ENCODE data around the gene SMIM41. TPM values are rescaled to one million over a fixed set of nuclear protein-coding genes. Genes with fewer than 3 reads are reported as not detected.

SMIM41 gene
- total and polyA plus RNA-seq, 5 donors = 0.31 to 0.95 (median 0.53) TPM; not detected in 1

DNA sequence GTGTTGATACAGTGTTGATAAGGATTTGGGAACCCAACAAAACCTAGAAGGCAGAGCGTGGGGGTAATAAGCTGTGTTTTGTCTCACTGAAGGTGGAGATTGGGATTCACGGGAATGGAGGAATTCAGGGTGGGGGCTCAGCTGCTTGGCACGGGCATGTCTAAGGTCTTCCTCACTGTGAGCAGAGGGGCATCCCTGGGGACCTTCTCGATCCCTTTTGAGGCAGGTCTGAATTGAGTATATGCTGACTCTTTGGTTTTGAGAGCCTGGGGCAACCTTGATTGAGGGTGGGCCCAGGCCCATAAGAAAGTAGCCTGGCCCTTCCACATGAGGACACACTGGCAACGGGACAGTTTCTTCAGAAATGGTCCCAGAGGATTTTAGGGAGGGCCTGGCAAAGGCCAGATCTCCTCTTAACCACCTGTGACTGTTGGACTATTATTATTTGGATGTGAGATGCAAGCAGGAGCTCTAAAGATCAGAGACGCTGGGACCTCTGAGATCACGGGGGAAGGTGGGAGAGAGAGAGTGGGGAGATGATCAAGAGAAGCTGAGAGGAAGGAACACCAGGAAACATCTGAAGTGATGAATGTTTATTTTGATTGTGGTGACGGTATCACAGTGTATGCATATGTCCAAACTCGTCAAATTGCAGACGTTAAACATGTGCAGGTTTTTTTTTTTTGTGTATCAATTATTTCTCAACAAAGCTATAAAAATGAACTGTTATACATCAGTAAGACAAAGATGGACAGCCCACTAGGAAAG lies 48.4 kb downstream of the SMIM41 start:
- no peaks in the 10 kb centered on the region for H3K27me3 ChIP-seq (ENCODE audit: control insufficient read depth, insufficient read depth)
- intact Hi-C loops (cut with DNase I) = loop anchor here in 1 of 4 donors (10.0 kb wide), 1 partner anchor 103 kb away; no protein-coding TSS in a partner anchor
- no peak overlapping the region for H3K4me3 ChIP-seq (ENCODE audit: low read length)
- H3K27ac ChIP-seq (ENCODE audit: low read length) = peak overlapping the region; percentile 89
- H3K9me3 ChIP-seq (ENCODE audit: control insufficient read depth, low read length) = no peaks in the 10 kb centered on the region
- no peak for DNase-seq
- no peak for ATAC-seq
- H3K4me1 ChIP-seq (ENCODE audit: control insufficient read depth, insufficient read depth, low read length) = peaks cover 12% of the 10 kb centered on the region
- WGBS = 60% methylated on average over 10 of the region's 10 CpGs

- DNase-seq = peak in 1 of 3 donors; percentile 48
- H3K27ac ChIP-seq (ENCODE audit: low read length) = no peak overlapping the region
- 64% methylated on average over 5 of the region's 5 CpGs for WGBS
- peaks cover 8% of the 10 kb centered on the region for H3K4me1 ChIP-seq (ENCODE audit: control insufficient read depth, insufficient read depth, low read length)
- no peaks in the 10 kb centered on the region for H3K9me3 ChIP-seq (ENCODE audit: control insufficient read depth, low read length)
- no peak for ATAC-seq
- H3K27me3 ChIP-seq (ENCODE audit: control insufficient read depth, insufficient read depth) = no peaks in the 10 kb centered on the region
- intact Hi-C loops (cut with DNase I) = no loop called here
- H3K4me3 ChIP-seq (ENCODE audit: low read length) = no peak overlapping the region
Measured at GRCh38 chr12:52130711-52131110, 51.2 kb downstream of the SMIM41 start.

DNA sequence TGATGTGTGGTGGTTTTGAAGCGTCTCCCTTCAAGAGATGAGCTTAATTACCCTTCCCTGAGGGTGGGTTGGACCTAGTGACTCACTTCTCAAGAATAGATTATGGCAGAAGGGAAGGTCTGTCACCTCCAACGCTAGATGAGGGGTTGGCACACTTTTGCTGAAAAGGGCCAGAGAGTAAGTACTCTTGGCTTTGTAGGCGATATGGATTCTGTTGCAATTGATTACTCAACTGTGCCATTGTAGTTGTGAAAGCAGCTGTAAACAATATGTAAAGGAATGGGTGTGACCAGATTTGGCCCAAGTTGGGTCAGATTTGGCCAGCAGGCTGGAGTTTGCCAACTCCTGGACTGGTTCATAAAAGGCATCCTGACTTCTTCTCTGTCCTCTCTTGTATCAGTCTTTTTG lies 53.3 kb downstream of the SMIM41 start:
- intact Hi-C loops (cut with DNase I) = no loop called here
- Histone ChIP-seq H3K27me3 (ENCODE audit: control insufficient read depth, insufficient read depth) (no peaks in the 10 kb centered on the region), H3K4me1 (ENCODE audit: control insufficient read depth, insufficient read depth, low read length) (peaks cover 2% of the 10 kb centered on the region), H3K27ac (ENCODE audit: low read length) (no peak overlapping the region), H3K9me3 (ENCODE audit: control insufficient read depth, low read length) (no peaks in the 10 kb centered on the region), H3K4me3 (ENCODE audit: low read length) (no peak overlapping the region)
- WGBS = 83% methylated on average over 3 of the region's 3 CpGs
- ATAC-seq (no peak), DNase-seq (no peak)

DNA sequence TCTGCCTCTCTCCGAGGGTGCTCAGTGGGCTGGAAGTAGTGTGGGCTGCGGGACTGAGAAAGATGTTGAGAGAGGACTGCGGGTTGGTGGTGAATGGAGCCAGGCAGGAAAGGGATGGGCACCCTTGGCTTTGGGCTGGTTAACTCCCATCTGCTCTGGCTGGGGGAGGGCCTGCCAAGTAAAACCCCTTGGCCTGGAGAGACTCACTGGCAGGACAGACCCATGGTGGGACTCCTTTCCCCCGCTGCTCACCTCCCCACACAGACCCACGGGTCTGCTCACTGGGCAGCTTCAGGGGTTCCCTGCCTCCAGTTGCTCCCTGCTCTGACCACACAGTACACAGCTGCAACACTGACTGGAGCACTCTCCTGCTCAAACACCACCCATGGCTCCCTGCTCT lies 58.2 kb downstream of the SMIM41 start:
- Histone ChIP-seq H3K4me1 (ENCODE audit: control insufficient read depth, insufficient read depth, low read length) (no peaks in the 10 kb centered on the region), H3K27me3 (ENCODE audit: control insufficient read depth, insufficient read depth) (no peaks in the 10 kb centered on the region), H3K9me3 (ENCODE audit: control insufficient read depth, low read length) (no peaks in the 10 kb centered on the region), H3K27ac (ENCODE audit: low read length) (no peak overlapping the region), H3K4me3 (ENCODE audit: low read length) (no peak overlapping the region)
- no peak for DNase-seq
- peak; percentile 11 to 43 for ATAC-seq
- 73% methylated on average over 5 of the region's 5 CpGs for WGBS
- intact Hi-C loops (cut with DNase I) = no loop called here

GRCh38 chr12:52139147-52139546 lies 59.6 kb downstream of the SMIM41 start:
- no peak overlapping the region for H3K27ac ChIP-seq (ENCODE audit: low read length)
- DNase-seq = no peak
- ATAC-seq = no peak
- H3K4me3 ChIP-seq (ENCODE audit: low read length) = no peak overlapping the region
- no peaks in the 10 kb centered on the region for H3K27me3 ChIP-seq (ENCODE audit: control insufficient read depth, insufficient read depth)
- no peaks in the 10 kb centered on the region for H3K9me3 ChIP-seq (ENCODE audit: control insufficient read depth, low read length)
- WGBS = 91% methylated on average over 13 of the region's 13 CpGs
- intact Hi-C loops (cut with DNase I) = no loop called here
- no peaks in the 10 kb centered on the region for H3K4me1 ChIP-seq (ENCODE audit: control insufficient read depth, insufficient read depth, low read length)

DNA sequence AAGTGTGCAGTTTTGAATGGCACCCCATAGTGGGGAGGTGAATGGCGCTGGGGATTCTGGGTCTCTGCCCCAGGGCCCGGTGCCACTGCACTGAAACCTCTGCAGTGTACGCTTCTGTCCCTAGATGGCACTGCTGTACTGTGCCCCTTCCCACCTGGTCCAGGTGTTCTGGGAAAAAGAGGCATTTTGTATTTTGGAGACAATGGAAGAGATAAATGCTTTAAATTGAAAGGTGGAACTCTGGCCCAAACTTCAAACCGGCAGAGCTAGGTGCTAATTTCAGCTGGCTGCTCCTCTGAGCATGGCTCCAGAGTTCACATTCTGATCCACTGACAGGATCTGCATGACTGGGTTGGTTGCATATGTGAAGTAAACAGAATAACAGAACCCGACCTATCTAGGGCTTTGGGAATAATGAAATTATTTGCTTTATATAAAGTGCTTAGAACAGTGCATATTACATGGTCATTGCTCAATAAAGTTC lies 60.1 kb downstream of the SMIM41 start:
- H3K9me3 ChIP-seq (ENCODE audit: control insufficient read depth, low read length) = no peaks in the 10 kb centered on the region
- no peaks in the 10 kb centered on the region for H3K4me1 ChIP-seq (ENCODE audit: control insufficient read depth, insufficient read depth, low read length)
- intact Hi-C loops (cut with DNase I) = no loop called here
- 31% methylated on average over 5 of the region's 5 CpGs for WGBS
- no peak for DNase-seq
- H3K27ac ChIP-seq (ENCODE audit: low read length) = no peak overlapping the region
- H3K4me3 ChIP-seq (ENCODE audit: low read length) = no peak overlapping the region
- ATAC-seq = peak in 1 of 2 donors; percentile 41
- H3K27me3 ChIP-seq (ENCODE audit: control insufficient read depth, insufficient read depth) = no peaks in the 10 kb centered on the region

- WGBS = 92% methylated on average over 4 of the region's 4 CpGs
- Histone ChIP-seq H3K4me3 (ENCODE audit: low read length) (no peak overlapping the region), H3K27ac (ENCODE audit: low read length) (no peak overlapping the region), H3K27me3 (ENCODE audit: control insufficient read depth, insufficient read depth) (no peaks in the 10 kb centered on the region), H3K9me3 (ENCODE audit: control insufficient read depth, low read length) (no peaks in the 10 kb centered on the region), H3K4me1 (ENCODE audit: control insufficient read depth, insufficient read depth, low read length) (no peaks in the 10 kb centered on the region)
- ATAC-seq (no peak), DNase-seq (no peak)
- intact Hi-C loops (cut with DNase I) = no loop called here
Measured at GRCh38 chr12:52141306-52141705, 61.8 kb downstream of the SMIM41 start.

- Histone ChIP-seq H3K27me3 (ENCODE audit: control insufficient read depth, insufficient read depth) (no peaks in the 10 kb centered on the region), H3K9me3 (ENCODE audit: control insufficient read depth, low read length) (no peaks in the 10 kb centered on the region), H3K27ac (ENCODE audit: low read length) (no peak overlapping the region), H3K4me1 (ENCODE audit: control insufficient read depth, insufficient read depth, low read length) (peaks cover 1% of the 10 kb centered on the region), H3K4me3 (ENCODE audit: low read length) (no peak overlapping the region)
- no peak for ATAC-seq
- no peak for DNase-seq
- intact Hi-C loops (cut with DNase I) = no loop called here
- WGBS = 92% methylated on average over 8 of the region's 8 CpGs
Measured at GRCh38 chr12:52141875-52142274, 62.4 kb downstream of the SMIM41 start.

DNA sequence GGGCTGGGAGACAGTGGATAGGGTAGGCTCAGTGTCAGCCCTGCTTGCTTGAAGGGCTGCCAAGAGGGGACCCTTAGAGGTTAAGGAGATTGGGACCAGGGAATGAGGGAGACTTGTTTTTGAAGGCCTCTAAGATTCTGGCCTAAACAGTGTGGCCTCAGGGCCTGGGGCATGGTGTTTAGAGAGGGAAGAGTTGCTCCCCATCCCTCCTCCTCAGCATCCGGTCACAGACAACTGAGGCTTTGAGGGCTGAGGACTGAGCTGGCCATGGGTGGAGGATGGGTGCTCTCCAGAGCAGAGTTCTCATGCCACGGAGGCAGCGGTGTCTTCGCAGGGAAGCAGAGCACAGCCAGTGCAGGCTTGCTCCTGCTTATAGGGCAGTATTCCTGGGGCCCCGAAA lies 62.9 kb downstream of the SMIM41 start:
- no peak overlapping the region for H3K27ac ChIP-seq (ENCODE audit: low read length)
- no peaks in the 10 kb centered on the region for H3K27me3 ChIP-seq (ENCODE audit: control insufficient read depth, insufficient read depth)
- ATAC-seq (no peak), DNase-seq (no peak)
- intact Hi-C loops (cut with DNase I) = no loop called here
- WGBS = 90% methylated on average over 5 of the region's 5 CpGs
- no peak overlapping the region for H3K4me3 ChIP-seq (ENCODE audit: low read length)
- H3K9me3 ChIP-seq (ENCODE audit: control insufficient read depth, low read length) = no peaks in the 10 kb centered on the region
- peaks cover 3% of the 10 kb centered on the region for H3K4me1 ChIP-seq (ENCODE audit: control insufficient read depth, insufficient read depth, low read length)

DNA sequence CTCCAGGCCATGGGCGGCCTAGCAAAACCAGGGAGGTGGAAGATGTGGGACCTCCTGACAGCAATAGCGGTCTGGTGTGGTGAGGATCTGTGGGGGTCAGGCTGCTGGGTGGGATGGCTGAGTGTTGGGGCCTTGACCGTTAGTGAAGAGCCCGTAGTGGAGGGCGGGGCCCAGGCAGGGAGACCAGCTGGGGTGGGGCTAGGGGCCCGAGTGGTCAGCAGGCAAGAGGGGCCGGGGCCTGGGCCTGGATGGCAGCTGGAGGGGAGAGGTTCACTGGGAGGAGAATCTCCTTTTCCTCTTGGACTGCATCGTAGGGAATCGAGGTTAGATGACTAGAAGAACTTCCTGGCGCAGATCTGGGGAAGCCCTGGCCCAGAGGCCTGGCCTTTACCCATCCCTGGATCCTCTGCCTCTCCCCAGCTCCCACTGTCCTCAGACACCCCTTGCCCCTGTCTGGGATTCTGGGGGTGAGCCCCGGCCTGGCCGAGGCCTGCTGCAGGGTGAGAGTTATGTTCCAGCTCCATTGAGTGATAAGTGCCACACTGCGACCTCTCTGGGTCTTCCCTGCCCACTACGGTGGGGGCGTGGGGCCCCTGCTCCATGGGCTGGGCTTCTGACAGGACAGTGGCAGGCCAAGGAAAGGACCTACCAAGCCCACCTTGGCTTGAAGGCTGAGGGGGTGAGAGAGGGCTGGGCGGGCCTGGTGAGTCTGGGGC lies 65.2 kb downstream of the SMIM41 start:
- no peak for DNase-seq
- no peaks in the 10 kb centered on the region for H3K9me3 ChIP-seq (ENCODE audit: control insufficient read depth, low read length)
- intact Hi-C loops (cut with DNase I) = no loop called here
- peaks cover 3% of the 10 kb centered on the region for H3K4me1 ChIP-seq (ENCODE audit: control insufficient read depth, insufficient read depth, low read length)
- H3K27me3 ChIP-seq (ENCODE audit: control insufficient read depth, insufficient read depth) = no peaks in the 10 kb centered on the region
- no peak overlapping the region for H3K4me3 ChIP-seq (ENCODE audit: low read length)
- no peak overlapping the region for H3K27ac ChIP-seq (ENCODE audit: low read length)
- WGBS = 88% methylated on average over 16 of the region's 16 CpGs
- no peak for ATAC-seq

Data from right cardiac atrium (tissue), 5 donors.